Measurements from ENCODE around the gene FRAS1. TPM values are rescaled to one million over a fixed set of nuclear protein-coding genes. Genes with fewer than 3 reads are reported as not detected.

The FRAS1 gene
- total and polyA plus RNA-seq, 2 of the 8 experiments (the other 6 are each of a cell fraction or from before 2014, with no cell fraction given): 38.5 to 109 TPM

- Histone ChIP-seq H4K8ac (ENCODE audit: extremely low read depth, insufficient read depth, low read length) (no peak overlapping the region), H3K14ac (ENCODE audit: insufficient read length) (no peak overlapping the region), H3K9me3 (ENCODE audit: insufficient read depth in 2 of 2, low read depth in 1 of 2, low read length in 1 of 2) (no peaks in the 10 kb centered on the region), H2BK12ac (ENCODE audit: low read depth, low read length) (no peak overlapping the region), H3K56ac (replicated peaks; ENCODE audit: insufficient read length, low read depth, low read length) (no peak overlapping the region), H2AK5ac (ENCODE audit: low read depth, low read length) (no peak overlapping the region), H2BK5ac (ENCODE audit: low read depth, low read length) (no peak overlapping the region), H3K27ac (ENCODE audit: low read depth, low read length) (no peak overlapping the region), H4K91ac (replicated peaks; ENCODE audit: insufficient read length, low read length) (no peak overlapping the region), H3K4me2 (ENCODE audit: insufficient read depth in 1 of 2, low read depth in 2 of 2, low read length in 2 of 2) (no peak overlapping the region), H3K18ac (ENCODE audit: extremely low read depth, low read length) (no peak overlapping the region), H3K79me1 (ENCODE audit: low read depth, low read length) (no peaks in the 10 kb centered on the region), H4K5ac (ENCODE audit: insufficient read length, low read depth, low read length) (no peak overlapping the region), H2BK20ac (ENCODE audit: low read length) (no peak overlapping the region), H3K9ac (replicated peaks in 1 of 4; ENCODE audit: extremely low read depth in 1 of 4, low read depth in 3 of 4, low read length in 3 of 4) (no peak overlapping the region), H4K20me1 (replicated peaks in 1 of 2; ENCODE audit: control insufficient read depth in 1 of 2, insufficient read depth in 2 of 2, low read length in 2 of 2) (no peaks in the 10 kb centered on the region), H3K4me3 (ENCODE audit: extremely low read depth in 1 of 4, insufficient read depth in 2 of 4, low read depth in 3 of 4, low read length in 4 of 4) (no peak overlapping the region), H3K36me3 (ENCODE audit: control insufficient read depth in 2 of 4, insufficient read depth in 4 of 4, low read length in 3 of 4) (peaks cover 12 to 80% (median 56%) of the 10 kb centered on the region in 4 experiments), H2BK15ac (ENCODE audit: low read length) (no peak overlapping the region), H2AFZ (ENCODE audit: low read length) (no peak overlapping the region), H3K4ac (replicated peaks; ENCODE audit: insufficient read length, low read depth, low read length) (no peak overlapping the region), H3K27me3 (replicated peaks in 1 of 4; ENCODE audit: control insufficient read depth in 3 of 4, extremely low read depth in 1 of 4, insufficient read depth in 3 of 4, low read length in 3 of 4) (peaks cover 0 to 2% (median 0%) of the 10 kb centered on the region in 4 experiments; a peak in 1 of 7 replicates), H3K4me1 (replicated peaks in 1 of 4; ENCODE audit: control insufficient read depth in 3 of 4, insufficient read depth in 4 of 4, low read length in 3 of 4) (no peaks in the 10 kb centered on the region), H3K23ac (ENCODE audit: insufficient read length) (no peak overlapping the region), H3K23me2 (ENCODE audit: low read depth, low read length) (no peaks in the 10 kb centered on the region), H3K79me2 (ENCODE audit: control insufficient read depth in 1 of 2, insufficient read depth in 2 of 2, low read length in 2 of 2) (no peaks in the 10 kb centered on the region), H2BK120ac (replicated peaks; ENCODE audit: low read depth, low read length) (no peak overlapping the region)
- POLR2A ChIA-PET (ENCODE audit: partially characterized antibody): no interaction called here
- FAIRE-seq: no peak
- 91% methylated on average over 1 of the region's 1 CpG; no CpG with 5 or more reads in 1 of the 2 experiments for WGBS, 2 experiments (ENCODE audit: extremely low coverage in 1 of 2, insufficient coverage in 1 of 2, insufficient read length in 1 of 2, insufficient replicate concordance in 2 of 2, low coverage in 1 of 2, low lambda C conversion rate in 2 of 2, missing lambda C conversion rate in 1 of 2)
- CTCF ChIA-PET (ENCODE audit: partially characterized antibody): interaction anchor here (0.9 to 1.4 kb wide), 2 partner anchors 9 to 169 kb away, joined by 3 read pairs; no protein-coding TSS in a partner anchor
- TF ChIP-seq EGR1 (IDR thresholded peaks at IDR 0.05; ENCODE audit: borderline replicate concordance, low read depth, low read length) (no peak), CREB1 (IDR thresholded peaks at IDR 0.05) (no peak), POLR2AphosphoS5 (IDR thresholded peaks at IDR 0.05; ENCODE audit: low read depth, low read length) (no peak), YY1 (IDR thresholded peaks at IDR 0.05; ENCODE audit: low read depth, low read length) (no peak), ASH2L (IDR thresholded peaks at IDR 0.05; ENCODE audit: low read length) (no peak), CTCF (IDR thresholded peaks at IDR 0.05; ENCODE audit: control extremely low read depth in 1 of 3, insufficient read depth in 1 of 3, low read depth in 1 of 3, low read length in 3 of 3) (no peak), SAP30 (IDR thresholded peaks at IDR 0.05; ENCODE audit: insufficient read depth, insufficient replicate concordance, low read length) (no peak)
- no peak for DNase-seq (ENCODE audit: low read depth in 1 of 2, low spot score in 2 of 2)
These were observed 423.2 kb downstream of the FRAS1 start for GRCh38 chr4:78480286-78480685.

All from H1 (cell line).